GM15510 (cell line): Measurements from ENCODE around the gene CALU.

Source experiments
- POLR2A ChIP-seq: IDR thresholded peaks from 3 replicates; pipeline ENCODE4 v1.6.1; 2011; ENCODE audit warnings: borderline replicate concordance; ENCODE audit not compliant: insufficient read length; ENCODE audit errors: extremely low read depth

CALU gene

GRCh38 chr7:128737441-128737840, 1.7 kb upstream of the CALU start:
- TF ChIP-seq POLR2A: no peak

- TF ChIP-seq POLR2A: no peak
Measured at GRCh38 chr7:128737867-128738385, 1.2 kb upstream of the CALU start.

- no peak for TF ChIP-seq POLR2A
Measured at GRCh38 chr7:128738570-128739047, 550 bp upstream of the CALU start.

- no peak for TF ChIP-seq POLR2A
Measured at GRCh38 chr7:128739990-128740682, 977 bp downstream of the CALU start.

- no peak for TF ChIP-seq POLR2A
Measured at GRCh38 chr7:128740996-128741395, 1.8 kb downstream of the CALU start.

GRCh38 chr7:128741491-128741890, 2.3 kb downstream of the CALU start:
- no peak for TF ChIP-seq POLR2A

- TF ChIP-seq POLR2A: no peak
Measured at GRCh38 chr7:128742206-128742605, 3.0 kb downstream of the CALU start.

GRCh38 chr7:128743112-128743772, 4.1 kb downstream of the CALU start:
- no peak for TF ChIP-seq POLR2A

- no peak for TF ChIP-seq POLR2A
Measured at GRCh38 chr7:128744366-128744905, 5.3 kb downstream of the CALU start.

- TF ChIP-seq POLR2A: no peak
Measured at GRCh38 chr7:128745706-128746105, 6.5 kb downstream of the CALU start.

- no peak for TF ChIP-seq POLR2A
Measured at GRCh38 chr7:128747327-128748079, 8.3 kb downstream of the CALU start.

GRCh38 chr7:128752251-128752650, 13.1 kb downstream of the CALU start:
- no peak for TF ChIP-seq POLR2A

- TF ChIP-seq POLR2A: no peak
Measured at GRCh38 chr7:128755075-128755818, 16.1 kb downstream of the CALU start.

- TF ChIP-seq POLR2A: no peak
Measured at GRCh38 chr7:128755819-128756476, 16.8 kb downstream of the CALU start.

- TF ChIP-seq POLR2A: no peak
Measured at GRCh38 chr7:128757203-128757602, 18.0 kb downstream of the CALU start.

- TF ChIP-seq POLR2A: no peak
Measured at GRCh38 chr7:128758553-128758952, 19.4 kb downstream of the CALU start.
